SK-N-SH (cell line): ENCODE results near the gene P2RY6. TPM values are rescaled to one million over a fixed set of nuclear protein-coding genes. Genes with fewer than 3 reads are reported as not detected.
A peak's percentile ranks its signal among the peaks of the same experiment; 100 is the strongest.

Experiments used
- CTCF ChIA-PET: fragments of 300-600, 350-600 bp; formaldehyde crosslinking; extraction: SDS; loops from one replicate; lab custom pipeline; 2021; lab: Yijun Ruan, JAX
- POLR2A ChIA-PET: fragments of 350-600 bp; sonication (Branson Sonifier 250); formaldehyde crosslinking; extraction: SDS; loops from one replicate; lab custom pipeline; 2020; ENCODE audit warnings: antibody characterized with exemption, inconsistent platforms; lab: Yijun Ruan, JAX
- DNase-seq: peaks from one replicate; pipeline ENCODE4 v3.0.0; 2012
- H2AFZ ChIP-seq: fragments of 200-600 bp; sonication (generic); 2 replicates; pipeline ENCODE4 v1.8.1; 2016; ENCODE audit warnings: antibody characterized with exemption, mild to moderate bottlenecking, low read depth
- H3F3A ChIP-seq: fragments of 200-600 bp; sonication (generic); replicated peaks from 2 replicates; pipeline ENCODE3; 2016; ENCODE audit warnings: antibody characterized with exemption, mild to moderate bottlenecking; ENCODE audit not compliant: insufficient read depth
- H3K27ac ChIP-seq, 2 experiments: fragments of 200-500 bp in 1 of 2; fragments of 200-600 bp in 1 of 2; sonication (Bioruptor generic) in 1 of 2; sonication (generic), shearing (Covaris generic) in 1 of 2; 2 replicates each; pipeline versions ENCODE4 v1.5.1 to v1.6.1; 2014 to 2016; ENCODE audit warnings: low read depth in 2 of 2, inconsistent platforms in 1 of 2, low read length in 1 of 2, mild to moderate bottlenecking in 1 of 2, mixed read lengths in 1 of 2
- H3K27me3 ChIP-seq: fragments of 200-600 bp; sonication (generic), shearing (Covaris generic); 2 replicates; pipeline ENCODE4 v1.6.1; 2016; ENCODE audit warnings: mixed run types; ENCODE audit not compliant: insufficient read depth
- H3K36me3 ChIP-seq, 2 experiments: fragments of 200-500 bp in 1 of 2; fragments of 200-600 bp in 1 of 2; sonication (Bioruptor generic) in 1 of 2; sonication (generic) in 1 of 2; replicated peaks in 1 of 2; 2 replicates each; pipeline versions ENCODE3 to v1.5.1; 2014 to 2016; ENCODE audit warnings: low read length in 1 of 2, mild to moderate bottlenecking in 1 of 2; ENCODE audit not compliant: insufficient read depth in 2 of 2, control insufficient read depth in 1 of 2
- H3K4me1 ChIP-seq, 2 experiments: fragments of 200-500 bp in 1 of 2; fragments of 200-600 bp in 1 of 2; sonication (Bioruptor generic) in 1 of 2; sonication (generic), shearing (Covaris generic) in 1 of 2; 2 replicates each; pipeline versions ENCODE4 v1.5.1 to v1.6.1; 2014 to 2016; ENCODE audit warnings: low read depth in 1 of 2, low read length in 1 of 2, mixed run types in 1 of 2; ENCODE audit not compliant: insufficient read depth in 2 of 2, control insufficient read depth in 1 of 2
- H3K4me2 ChIP-seq: fragments of 200-600 bp; sonication (generic), shearing (Covaris generic); 2 replicates; pipeline ENCODE4 v1.6.1; 2017; ENCODE audit warnings: mixed run types
- H3K4me3 ChIP-seq, 2 experiments: fragments of 200-500 bp in 1 of 2; fragments of 200-600 bp in 1 of 2; sonication (Bioruptor generic) in 1 of 2; sonication (generic), shearing (Covaris generic) in 1 of 2; 2 replicates each; pipeline versions ENCODE4 v1.5.1 to v1.8.1; 2014 to 2016; ENCODE audit warnings: low read depth in 2 of 2, inconsistent platforms in 1 of 2, low read length in 1 of 2, mild to moderate bottlenecking in 1 of 2, mixed read lengths in 1 of 2, moderate library complexity in 1 of 2
- H3K79me2 ChIP-seq: fragments of 200-600 bp; sonication (generic); 2 replicates; pipeline ENCODE4 v1.8.1; 2017; ENCODE audit warnings: mild to moderate bottlenecking; ENCODE audit not compliant: insufficient read depth
- H3K9ac ChIP-seq: fragments of 200-600 bp; sonication (generic); 2 replicates; pipeline ENCODE4 v1.6.1; 2017; ENCODE audit warnings: mixed run types
- H3K9me2 ChIP-seq: fragments of 200-600 bp; sonication (generic); 2 replicates; pipeline ENCODE4 v1.6.1; 2017; ENCODE audit warnings: mixed run types
- H3K9me3 ChIP-seq: fragments of 200-600 bp; sonication (generic); 2 replicates; pipeline ENCODE4 v1.6.1; 2017; ENCODE audit warnings: mixed run types, mild to moderate bottlenecking, moderate library complexity
- H4K20me1 ChIP-seq: fragments of 200-600 bp; sonication (generic); 2 replicates; pipeline ENCODE4 v1.6.1; 2017; ENCODE audit warnings: mild to moderate bottlenecking, mixed run types; ENCODE audit not compliant: insufficient read depth
- CTCF ChIP-seq: fragments of 200-600 bp; sonication (generic); IDR thresholded peaks from 2 replicates; pipeline ENCODE4 v1.6.1; 2017; ENCODE audit warnings: antibody characterized with exemption, mild to moderate bottlenecking, moderate library complexity
- ELF1 ChIP-seq: IDR thresholded peaks from 2 replicates; pipeline ENCODE4 v1.4.0; 2012
- EZH2phosphoT487 ChIP-seq: fragments of 200-600 bp; sonication (generic); IDR thresholded peaks from 2 replicates; pipeline ENCODE4 v1.6.1; 2017; ENCODE audit warnings: low read depth, mixed run types, mild to moderate bottlenecking, antibody characterized with exemption, moderate library complexity, borderline replicate concordance
- FOXJ3 ChIP-seq: sonication (generic); formaldehyde crosslinking; IDR thresholded peaks from 2 replicates; pipeline ENCODE4 v1.5.1; 2020; ENCODE audit warnings: mild to moderate bottlenecking, missing genetic modification reagents
- IRF3 ChIP-seq: fragments of 150-350 bp; IDR thresholded peaks from 2 replicates; pipeline ENCODE4 v1.6.1; 2016; ENCODE audit warnings: mild to moderate bottlenecking, low read depth, low read length
- JUND ChIP-seq: IDR thresholded peaks from 2 replicates; pipeline ENCODE4 v1.4.0; 2012
- MAX ChIP-seq: IDR thresholded peaks from 2 replicates; pipeline ENCODE4 v1.4.0; 2012; ENCODE audit warnings: low read depth
- MEF2A ChIP-seq: IDR thresholded peaks from 2 replicates; pipeline ENCODE4 v1.4.0; 2012; ENCODE audit warnings: low read depth, borderline replicate concordance
- MXI1 ChIP-seq: IDR thresholded peaks from 2 replicates; pipeline ENCODE4 v1.6.1; 2012; ENCODE audit warnings: mild to moderate bottlenecking, low read depth, low read length, improper control_type of control experiment
- NFIC ChIP-seq: IDR thresholded peaks from 2 replicates; pipeline ENCODE4 v1.4.0; 2012; ENCODE audit warnings: borderline replicate concordance
- NRF1 ChIP-seq: IDR thresholded peaks from 2 replicates; pipeline ENCODE4 v1.6.1; 2012; ENCODE audit warnings: low read depth, mild to moderate bottlenecking, low read length
- PBX3 ChIP-seq: IDR thresholded peaks from 2 replicates; pipeline ENCODE4; 2012
- POLR2AphosphoS5 ChIP-seq: IDR thresholded peaks from 2 replicates; pipeline ENCODE4 v1.6.1; 2012; ENCODE audit warnings: low read depth, low read length
- RCOR1 ChIP-seq: fragments of 150-350 bp; IDR thresholded peaks from 2 replicates; pipeline ENCODE4 v1.6.1; 2017; ENCODE audit warnings: antibody characterized with exemption, low read length
- RFX5 ChIP-seq: IDR thresholded peaks from 2 replicates; pipeline ENCODE4 v1.6.1; 2012; ENCODE audit warnings: mild to moderate bottlenecking, improper control_type of control experiment, low read length
- SMC3 ChIP-seq: IDR thresholded peaks from 2 replicates; pipeline ENCODE4 v1.6.1; 2012; ENCODE audit warnings: low read depth, low read length, improper control_type of control experiment
- TAF1 ChIP-seq: IDR thresholded peaks from 2 replicates; pipeline ENCODE4 v1.6.1; 2012; ENCODE audit warnings: low read depth, mild to moderate bottlenecking, low read length, moderate library complexity, borderline replicate concordance
- TCF12 ChIP-seq: IDR thresholded peaks from 2 replicates; pipeline ENCODE4 v1.4.0; 2012
- TEAD4 ChIP-seq: IDR thresholded peaks from 2 replicates; pipeline ENCODE4 v1.4.0; 2012; ENCODE audit warnings: mild to moderate bottlenecking, borderline replicate concordance; ENCODE audit not compliant: insufficient read depth
- USF2 ChIP-seq: fragments of 150-350 bp; IDR thresholded peaks from 2 replicates; pipeline ENCODE4 v1.6.1; 2017; ENCODE audit warnings: antibody characterized with exemption, low read length, low read depth, borderline replicate concordance
- YY1 ChIP-seq: IDR thresholded peaks from 2 replicates; pipeline ENCODE4 v1.4.0; 2012; ENCODE audit warnings: low read depth, mild to moderate bottlenecking
- WGBS: methylation state at CpG from one replicate; pipeline ENCODE4 v1.1.6; 2017; ENCODE audit warnings: low lambda C conversion rate; 5-methylcytosine and 5-hydroxymethylcytosine counted together
- polyA plus RNA-seq, 3 experiments: library from polyadenylated mRNA; depleted of rRNA; stranded (reverse); fragments of >200 nt; gene quantifications; 2 replicates each; pipeline ENCODE4 v1.2.3, GENCODE V29; 2012

The P2RY6 gene
- polyA plus RNA-seq, 1 of the 3 experiments (the other 2 are of a cell fraction), result 0.15 TPM

GRCh38 chr11:73307323-73308002 lies 35.3 kb downstream of the P2RY6 start (continued):
- TF ChIP-seq PBX3 (peak; percentile 22; the same call in 1 of the 2 replicates), FOXJ3 (no peak), JUND (no peak), SMC3 (peak; percentile 98), RCOR1 (peak; percentile 24; the same call in 1 of the 2 replicates), CTCF (peak; percentile 90), IRF3 (no peak), USF2 (no peak), TEAD4 (no peak), POLR2AphosphoS5 (no peak; the same call in 1 of the 2 replicates), MEF2A (no peak; the same call in 1 of the 2 replicates), RFX5 (0 out of 2 replicates have a peak, but pooled peaks have one; percentile 16)

- no peaks in the 10 kb centered on the region for H3K9me2 ChIP-seq
- peak within 1 kb of the TSS; percentile 98 for H3K9ac ChIP-seq
- H4K20me1 ChIP-seq, result peaks cover 41% of the 10 kb centered on the region
- ChIA-PET POLR2A (interaction anchor here (0.6 to 3.2 kb wide), 6 partner anchors 10 to 57 kb away, joined by 3 to 19 read pairs (median 4); no protein-coding TSS in a partner anchor), CTCF (interaction anchor here (0.6 to 17.6 kb wide), 31 partner anchors 15 to 511 kb away, joined by 3 to 395 read pairs (median 6); no protein-coding TSS in a partner anchor)
- peak within 1 kb of the TSS; percentile 76 to 86 for H3K4me3 ChIP-seq
- H3K4me2 ChIP-seq, result peak within 1 kb of the TSS; percentile 99
- H2AFZ ChIP-seq, result peak within 1 kb of the TSS; percentile 78
- no peaks in the 10 kb centered on the region for H3K9me3 ChIP-seq
- H3K4me1 ChIP-seq, result peaks cover 39 to 48% of the 10 kb centered on the region in 2 experiments
- DNase-seq, result peak; percentile 91
- H3K27me3 ChIP-seq, result no peaks in the 10 kb centered on the region
- peaks cover 0 to 11% of the 10 kb centered on the region in 2 experiments for H3K36me3 ChIP-seq
- H3F3A ChIP-seq, result peaks cover 6% of the 10 kb centered on the region
- TF ChIP-seq TCF12, result no peak; the same call in 1 of the 2 replicates
- 0 out of 2 replicates have a peak, but pooled peaks have one; percentile 3 for TF ChIP-seq NFIC
- peak; percentile 64 for TF ChIP-seq MAX
- peak; percentile 67 for TF ChIP-seq TAF1
- peak; percentile 49 for TF ChIP-seq NRF1
- no peak for TF ChIP-seq ELF1
- peak; percentile 38; the same call in 1 of the 2 replicates for TF ChIP-seq POLR2AphosphoS5
- peak; percentile 65 for TF ChIP-seq MXI1
- peak; percentile 3; the same call in 1 of the 2 replicates for TF ChIP-seq PBX3
- TF ChIP-seq YY1, result no peak; the same call in 1 of the 2 replicates
- TF ChIP-seq EZH2phosphoT487, result no peak
- H3K79me2 ChIP-seq, result peaks cover 56% of the 10 kb centered on the region
- WGBS, result 2% methylated on average over 21 of the region's 105 CpGs
- H3K27ac ChIP-seq, result peak within 1 kb of the TSS; percentile 93 to 97
Observed at GRCh38 chr11:73308003-73308960, 36.1 kb downstream of the P2RY6 start, which contains the start of gene ARHGEF17. Gene ARHGEF17, plus strand, starts transcription at chr11:73308276. Its CDS starts 363 bp downstream, at chr11:73308639.
